Measurements from ENCODE around the gene COMP. TPM values are rescaled to one million over a fixed set of nuclear protein-coding genes. Genes with fewer than 3 reads are reported as not detected.
A peak's percentile ranks its signal among the peaks of the same experiment; 100 is the strongest.

COMP gene
- total RNA-seq, 1 donor from 2014 or later = 1.7 TPM

DNA sequence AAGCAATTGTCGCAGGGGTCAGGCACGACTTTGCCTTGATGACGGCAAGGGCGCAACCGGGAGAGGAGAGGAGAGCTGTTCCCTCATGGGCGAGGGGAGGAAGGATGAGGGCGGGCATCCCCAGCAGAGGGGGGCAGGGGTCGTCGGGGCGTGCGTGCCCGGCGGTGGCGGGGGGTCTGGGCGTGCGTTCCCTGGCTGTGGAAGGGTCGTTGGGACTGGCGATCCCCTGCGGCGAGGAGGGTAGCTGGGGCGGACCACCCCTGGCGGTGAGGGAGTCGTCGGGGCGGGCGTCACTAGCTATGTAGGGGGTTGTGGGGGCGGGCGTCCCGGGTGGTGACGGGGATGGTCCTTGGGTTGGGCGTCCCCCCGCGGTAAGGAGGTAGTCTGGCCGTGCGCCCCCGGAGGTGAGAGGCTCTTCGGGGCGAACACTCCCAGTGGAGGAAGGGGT lies 1.7 kb downstream of the COMP start:
- no peak for DNase-seq (ENCODE audit: low read depth)
- H4K20me1 ChIP-seq (ENCODE audit: insufficient read depth, low read length) = peaks cover 8% of the 10 kb centered on the region
- peaks cover 64% of the 10 kb centered on the region for H3K27me3 ChIP-seq (ENCODE audit: insufficient read depth, low read length)
- Mint-ChIP-seq H3K4me1 (ENCODE audit: low read depth, unreplicated experiment) (no peaks in the 10 kb centered on the region), H3K27me3 (ENCODE audit: low read depth, unreplicated experiment) (peaks cover 75% of the 10 kb centered on the region), H3K9me3 (ENCODE audit: unreplicated experiment) (peaks cover 10% of the 10 kb centered on the region), H3K36me3 (ENCODE audit: low read depth, unreplicated experiment) (peaks cover 7% of the 10 kb centered on the region), H3K27ac (ENCODE audit: unreplicated experiment) (no peak overlapping the region), H3K4me3 (ENCODE audit: unreplicated experiment) (no peak overlapping the region)
- peak overlapping the region; percentile 58 for H3K4me2 ChIP-seq (ENCODE audit: low read length)
- no peak overlapping the region for H3K4me3 ChIP-seq (ENCODE audit: insufficient read depth, low read depth, low read length)
- TF ChIP-seq CTCF (IDR thresholded peaks at IDR 0.05; ENCODE audit: insufficient read depth, low read depth, low read length) = no peak
- TF ChIP-seq EZH2 (IDR thresholded peaks at IDR 0.05; ENCODE audit: insufficient read depth, low read length) = no peak
- H3K4me1 ChIP-seq (ENCODE audit: insufficient read depth, low read length) = peaks cover 3% of the 10 kb centered on the region
- no peak for FAIRE-seq
- H3K36me3 ChIP-seq (ENCODE audit: insufficient read depth, low read length) = no peaks in the 10 kb centered on the region
- no peak overlapping the region for H3K9ac ChIP-seq (ENCODE audit: low read length)
- no peak overlapping the region for H3K27ac ChIP-seq (ENCODE audit: low read depth, low read length)
- no peaks in the 10 kb centered on the region for H3K79me2 ChIP-seq (ENCODE audit: insufficient read depth, low read length)
- peaks cover 3% of the 10 kb centered on the region for H3K9me3 ChIP-seq (ENCODE audit: insufficient read depth, low read depth, low read length)
- H2AFZ ChIP-seq (ENCODE audit: low read depth, low read length) = no peak overlapping the region

GRCh38 chr19:18788529-18789421 lies 2.3 kb downstream of the COMP start:
- Histone ChIP-seq H2AFZ (ENCODE audit: low read depth, low read length) (no peak overlapping the region), H4K20me1 (ENCODE audit: insufficient read depth, low read length) (peaks cover 8% of the 10 kb centered on the region), H3K9ac (ENCODE audit: low read length) (no peak overlapping the region), H3K27ac (ENCODE audit: low read depth, low read length) (no peak overlapping the region), H3K4me2 (ENCODE audit: low read length) (no peak overlapping the region), H3K4me3 (ENCODE audit: insufficient read depth, low read depth, low read length) (no peak overlapping the region), H3K4me1 (ENCODE audit: insufficient read depth, low read length) (peaks cover 3% of the 10 kb centered on the region), H3K27me3 (ENCODE audit: insufficient read depth, low read length) (peaks cover 64% of the 10 kb centered on the region), H3K9me3 (ENCODE audit: insufficient read depth, low read depth, low read length) (peaks cover 3% of the 10 kb centered on the region), H3K36me3 (ENCODE audit: insufficient read depth, low read length) (no peaks in the 10 kb centered on the region), H3K79me2 (ENCODE audit: insufficient read depth, low read length) (no peaks in the 10 kb centered on the region)
- peak overlapping the region; percentile 53 for H3K27ac Mint-ChIP-seq (ENCODE audit: unreplicated experiment)
- H3K27me3 Mint-ChIP-seq (ENCODE audit: low read depth, unreplicated experiment) = peaks cover 78% of the 10 kb centered on the region
- H3K9me3 Mint-ChIP-seq (ENCODE audit: unreplicated experiment) = peaks cover 12% of the 10 kb centered on the region
- peaks cover 7% of the 10 kb centered on the region for H3K36me3 Mint-ChIP-seq (ENCODE audit: low read depth, unreplicated experiment)
- peak; percentile 92 for TF ChIP-seq EZH2 (IDR thresholded peaks at IDR 0.05; ENCODE audit: insufficient read depth, low read length)
- no peak for TF ChIP-seq CTCF (IDR thresholded peaks at IDR 0.05; ENCODE audit: insufficient read depth, low read depth, low read length)
- no peak for FAIRE-seq
- no peaks in the 10 kb centered on the region for H3K4me1 Mint-ChIP-seq (ENCODE audit: low read depth, unreplicated experiment)
- no peak overlapping the region for H3K4me3 Mint-ChIP-seq (ENCODE audit: unreplicated experiment)
- no peak for DNase-seq (ENCODE audit: low read depth)
